NCI-H748 (cell line): ENCODE results near the gene H6PD.
A peak's percentile ranks its signal among the peaks of the same experiment; 100 is the strongest.

Experiments used
- DNase-seq: peaks from one replicate; lab custom pipeline; 2025; ENCODE audit not compliant: unreplicated experiment; lab: John Stamatoyannopoulos, UW

The H6PD gene

GRCh38 chr1:9275567-9276034 lies 41.0 kb downstream of the H6PD start:
- no peak for DNase-seq

- no peak for DNase-seq
These were observed 43.5 kb downstream of the H6PD start for GRCh38 chr1:9278116-9278515.

- no peak for DNase-seq
These were observed 44.1 kb downstream of the H6PD start for GRCh38 chr1:9278585-9279153.

- DNase-seq: no peak
These were observed 44.7 kb downstream of the H6PD start for GRCh38 chr1:9279172-9279840.

- DNase-seq: peak; percentile 55
These were observed 45.7 kb downstream of the H6PD start for GRCh38 chr1:9280015-9280860.

GRCh38 chr1:9281071-9281827 lies 46.7 kb downstream of the H6PD start:
- DNase-seq: no peak

- no peak for DNase-seq
These were observed 47.5 kb downstream of the H6PD start for GRCh38 chr1:9281908-9282695.

- no peak for DNase-seq
These were observed 48.1 kb downstream of the H6PD start for GRCh38 chr1:9282696-9282955.

- DNase-seq: no peak
These were observed 49.5 kb downstream of the H6PD start for GRCh38 chr1:9284061-9284460.

- no peak for DNase-seq
These were observed 52.0 kb downstream of the H6PD start for GRCh38 chr1:9286556-9286955.

- DNase-seq: peak; percentile 55
These were observed 54.5 kb downstream of the H6PD start for GRCh38 chr1:9289090-9289534.

GRCh38 chr1:9289711-9290485 lies 55.3 kb downstream of the H6PD start:
- DNase-seq: no peak

GRCh38 chr1:9291914-9292360 lies 57.4 kb downstream of the H6PD start:
- peak; percentile 42 for DNase-seq

- DNase-seq: peak; percentile 69
These were observed 58.0 kb downstream of the H6PD start, which contains the start of gene SPSB1 for GRCh38 chr1:9292361-9293240. Gene SPSB1, plus strand, starts transcription at chr1:9292894. Its CDS starts 62,998 bp downstream, at chr1:9355892.

GRCh38 chr1:9293241-9293532 lies 58.6 kb downstream of the H6PD start:
- no peak for DNase-seq

GRCh38 chr1:9293533-9294404 lies 59.2 kb downstream of the H6PD start:
- peak; percentile 8 for DNase-seq

GRCh38 chr1:9294405-9294773 lies 59.8 kb downstream of the H6PD start:
- DNase-seq: no peak
